Endometrial microvascular endothelial cells (primary cell): Measurements from ENCODE around the gene SLC9B1. TPM values are rescaled to one million over a fixed set of nuclear protein-coding genes. Genes with fewer than 3 reads are reported as not detected.
"Not testable (repeated sequence)": the region's sequence is repeated elsewhere in the genome, so short reads cannot be mapped to it uniquely, and the experiment has no call there.

Experiments used
- in situ Hi-C: cut with HindIII; loops from 2 replicates; pipeline ENCODE4 v1.10.0; 2017; ENCODE audit warnings: low sequenced_read_pairs, low pct_unique_long_range_greater_than_20kb; ENCODE audit errors: inconsistent ontology term
- total RNA-seq: library from RNA; depleted of rRNA; stranded (reverse); fragments of >200 nt; gene quantifications from one replicate; pipeline ENCODE4 v1.2.3, GENCODE V29; 2015; ENCODE audit errors: inconsistent ontology term

SLC9B1 gene
- total RNA-seq, 1 donor from 2014 or later, result not detected

DNA sequence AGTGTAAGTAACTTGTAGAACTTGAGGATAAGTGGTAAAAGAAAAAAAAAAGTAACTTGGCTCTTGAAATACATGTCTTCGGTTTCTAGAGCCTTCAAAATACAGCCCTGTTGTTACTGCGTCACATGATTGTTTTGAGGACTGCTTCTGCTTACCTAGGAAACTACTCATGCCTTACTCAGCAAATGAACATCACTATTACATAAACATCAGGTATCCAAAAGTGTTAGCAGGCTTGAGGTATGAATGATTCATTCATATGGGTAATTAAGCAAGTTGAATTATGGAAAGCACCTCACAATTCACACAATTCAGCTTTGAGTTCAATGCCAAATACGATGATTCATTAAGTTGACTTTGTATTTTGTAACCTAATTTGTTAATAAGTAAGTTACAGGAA lies 129.6 kb downstream of the SLC9B1 start:
- in situ Hi-C loops, result not testable (repeated sequence)

DNA sequence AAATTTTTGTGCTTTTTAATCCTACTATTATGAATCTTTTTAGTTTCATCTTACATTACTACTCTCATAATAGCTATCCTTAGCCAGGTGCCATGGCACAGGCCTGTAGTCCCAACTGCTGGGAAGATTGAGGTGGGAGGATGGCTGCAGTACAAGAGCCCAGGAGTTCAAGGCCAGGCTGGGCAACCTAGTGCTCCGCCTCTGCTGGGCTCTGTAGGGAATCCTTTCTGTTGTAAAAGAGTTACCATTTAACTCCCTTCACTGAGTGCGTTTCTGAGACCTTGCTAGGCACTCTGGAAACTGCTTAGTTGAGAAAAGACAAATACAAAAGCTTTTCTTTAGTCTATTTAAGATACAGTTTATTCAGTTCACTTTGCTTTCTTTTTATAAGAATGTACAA lies 130.9 kb downstream of the SLC9B1 start:
- in situ Hi-C loops, result not testable (repeated sequence)

DNA sequence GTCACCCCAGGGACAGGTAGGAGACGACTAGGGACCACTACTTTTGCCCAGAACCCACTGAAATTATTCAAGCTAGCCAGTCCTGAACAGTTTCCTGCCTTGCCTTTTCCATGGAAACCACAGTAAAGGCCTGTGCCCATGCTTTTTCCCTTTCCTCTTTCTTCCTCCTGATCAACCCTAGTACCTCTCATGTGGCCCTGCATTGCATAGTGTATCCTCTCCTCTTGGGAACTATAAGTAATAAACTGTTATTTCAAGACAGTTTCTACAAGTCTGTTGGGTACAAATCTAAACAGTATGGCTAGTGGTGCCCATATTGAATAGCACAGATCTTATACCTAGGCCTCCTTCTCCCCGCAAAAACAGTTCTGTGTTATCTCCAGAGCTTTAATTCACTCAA lies 136.2 kb downstream of the SLC9B1 start:
- in situ Hi-C loops, result no loop called here

DNA sequence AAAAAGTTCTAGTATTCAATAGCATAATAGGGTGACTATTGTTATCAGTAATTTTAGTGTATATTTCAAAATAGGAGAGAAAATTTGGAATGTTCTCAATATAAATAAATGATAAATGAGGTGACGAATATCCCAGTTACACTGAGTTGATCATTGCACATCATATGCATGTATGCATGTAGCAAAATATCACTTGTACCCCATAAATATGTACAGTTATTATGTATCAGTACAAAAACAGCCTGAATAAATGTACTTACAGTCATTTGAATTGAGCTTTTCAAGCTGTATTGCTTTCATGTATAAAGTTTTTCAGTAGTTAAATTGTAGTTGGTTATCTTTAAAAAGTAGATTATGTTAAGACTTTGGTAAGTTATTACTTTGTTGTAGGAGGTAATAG lies 138.2 kb downstream of the SLC9B1 start:
- in situ Hi-C loops, result no loop called here

DNA sequence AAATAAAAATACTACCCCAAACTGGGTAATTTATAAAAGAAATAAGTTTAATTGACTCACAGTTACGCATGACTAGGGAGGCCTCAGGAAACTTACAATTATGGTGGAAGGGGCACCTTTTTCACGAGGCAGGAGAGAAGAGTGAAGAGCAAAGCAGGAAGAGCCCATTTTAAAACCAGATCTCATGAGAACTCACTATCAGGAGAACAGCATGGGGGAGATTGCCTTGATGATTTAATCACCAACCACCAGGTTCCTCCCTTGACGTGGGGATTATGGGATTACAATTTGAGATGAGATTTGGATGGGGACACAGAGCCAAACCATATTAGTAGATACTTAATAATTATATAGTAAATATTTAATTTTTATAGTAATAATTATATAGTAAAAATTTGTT lies 140.6 kb downstream of the SLC9B1 start:
- in situ Hi-C loops, result no loop called here

DNA sequence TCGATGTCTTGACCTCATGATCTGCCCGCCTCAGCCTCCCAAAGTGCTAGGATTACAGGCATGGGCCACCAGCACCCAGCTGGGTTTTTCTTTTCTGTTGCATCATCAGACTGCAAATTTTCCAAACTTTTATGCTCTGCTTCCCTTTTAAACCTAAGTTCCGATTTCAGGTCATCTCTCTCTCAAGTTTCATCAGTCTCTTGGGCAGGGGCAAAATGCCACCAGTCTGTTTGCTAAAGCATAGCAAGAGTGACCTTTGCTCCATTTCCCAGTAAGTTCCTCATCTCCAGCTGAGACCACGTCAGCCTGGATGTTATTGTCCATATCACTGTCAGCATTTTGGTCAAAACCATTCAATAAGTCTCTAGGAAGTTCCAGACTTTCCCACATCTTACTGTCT lies 141.2 kb downstream of the SLC9B1 start:
- in situ Hi-C loops, result not testable (repeated sequence)

DNA sequence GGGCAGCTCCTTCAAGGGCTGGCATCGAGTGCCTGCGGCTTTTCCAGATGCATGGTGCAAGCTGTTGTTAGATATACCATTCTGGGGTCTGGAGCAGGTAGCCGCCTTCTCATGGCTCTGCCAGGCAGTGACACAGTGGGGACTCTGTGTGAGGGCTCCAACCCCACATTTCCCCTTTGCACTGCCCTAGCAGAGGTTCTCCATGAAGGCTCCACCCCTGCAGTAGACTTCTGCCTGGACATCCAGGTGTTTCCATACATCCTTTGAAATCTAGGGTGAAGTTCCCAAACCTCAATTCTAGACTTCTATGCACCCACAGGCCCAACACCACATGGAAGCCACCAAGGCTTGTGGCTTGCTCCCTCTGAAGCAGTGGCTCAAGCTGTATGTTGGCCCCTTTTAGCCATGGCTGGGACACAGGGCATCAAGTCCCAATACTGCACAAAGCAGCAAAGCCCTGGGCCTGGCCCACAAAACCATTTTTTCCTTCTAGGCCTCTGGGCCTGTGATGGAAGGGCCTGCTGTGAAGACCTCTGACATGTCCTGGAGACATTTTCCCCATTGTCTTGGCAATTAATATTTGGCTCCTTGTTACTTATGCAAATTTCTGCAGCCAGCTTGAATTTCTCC lies 141.9 kb downstream of the SLC9B1 start:
- in situ Hi-C loops, result not testable (repeated sequence)

DNA sequence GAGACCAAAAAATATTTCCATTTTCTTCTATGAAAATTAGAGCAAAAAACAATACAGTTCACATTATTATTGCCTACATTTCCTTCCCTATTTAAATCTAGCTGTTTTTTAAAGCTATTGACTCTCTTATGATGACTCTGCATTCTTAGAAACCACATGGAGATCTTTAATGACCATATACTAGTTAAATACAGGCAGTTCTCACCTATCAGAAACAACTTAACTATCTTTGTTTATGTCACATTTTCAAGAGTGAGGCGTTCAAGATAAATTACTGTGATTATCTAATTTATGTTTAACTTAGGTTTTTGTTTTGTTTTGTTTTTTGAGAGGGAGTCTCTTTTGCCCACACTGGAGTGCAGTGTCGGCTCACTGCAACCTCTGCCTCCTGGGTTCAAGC lies 147.7 kb downstream of the SLC9B1 start:
- in situ Hi-C loops, result no loop called here

DNA sequence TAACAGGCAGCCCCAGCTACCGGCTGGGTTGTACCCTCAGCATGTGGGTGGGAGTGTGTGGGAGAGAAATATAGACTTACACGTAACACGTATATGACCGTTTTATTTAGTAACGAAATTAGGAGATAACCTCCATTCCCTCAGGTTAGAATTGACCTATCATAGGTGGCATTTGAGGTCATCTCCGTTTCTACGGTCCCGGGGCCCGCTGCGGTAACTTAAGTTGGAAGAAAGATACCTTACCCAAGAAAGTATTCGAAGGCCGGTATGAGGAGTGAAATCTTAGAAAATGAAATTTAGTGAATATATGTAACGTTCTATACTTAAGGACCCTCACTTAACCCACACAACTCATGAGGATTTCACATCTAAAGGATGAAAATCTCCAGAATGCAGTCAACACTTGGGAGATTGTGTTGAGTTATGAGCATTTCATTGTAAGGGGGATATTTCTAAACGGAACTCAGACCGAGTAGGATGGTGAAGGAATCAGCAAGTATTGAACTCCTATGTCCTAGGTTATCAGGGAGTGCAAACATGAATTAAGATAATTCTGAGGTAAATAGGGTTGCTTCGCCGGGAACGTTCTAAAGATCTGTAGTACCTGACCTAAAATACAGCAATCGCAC lies 149.8 kb downstream of the SLC9B1 start:
- in situ Hi-C loops, result no loop called here

DNA sequence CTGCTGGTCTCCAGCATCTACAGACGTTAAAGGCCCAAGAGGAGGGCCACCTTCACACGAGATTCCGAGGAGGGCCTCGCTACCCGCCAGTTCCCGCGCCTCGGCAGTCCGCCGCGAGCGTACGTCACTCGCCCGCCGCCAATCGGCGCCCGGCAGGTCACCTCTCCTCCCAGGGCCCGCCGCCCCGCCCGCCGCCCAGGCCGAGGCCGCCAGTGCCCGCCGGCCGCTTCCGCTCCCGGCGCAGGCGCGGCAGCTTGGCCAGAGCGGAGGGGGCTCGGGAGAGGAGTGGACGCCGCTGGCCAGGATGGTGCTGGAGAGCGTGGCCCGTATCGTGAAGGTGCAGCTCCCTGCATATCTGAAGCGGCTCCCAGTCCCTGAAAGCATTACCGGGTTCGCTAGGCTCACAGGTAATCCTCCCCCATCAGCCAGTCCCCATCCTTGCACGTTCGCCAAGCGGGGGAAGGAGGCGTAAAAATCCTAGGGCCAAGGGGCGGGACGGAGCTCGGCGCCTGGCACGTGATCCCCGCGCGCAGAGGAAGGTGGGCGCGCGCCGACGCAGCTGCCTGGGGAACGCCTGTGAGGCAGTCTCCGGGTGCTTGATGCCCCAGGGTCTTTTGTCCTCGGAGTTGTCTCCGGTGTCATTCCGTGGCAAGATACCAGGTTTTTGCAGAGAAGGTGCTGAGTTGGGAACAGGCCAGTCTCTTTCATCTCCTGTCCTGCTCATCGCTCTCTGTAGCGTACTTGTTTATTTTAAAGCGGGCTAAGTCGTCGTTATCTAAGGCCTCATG lies 150.5 kb downstream of the SLC9B1 start, which contains the start of gene CISD2:
TSS of gene CISD2 (plus strand) at position 212 of the 788 bp plus-strand sequence. CDS start at position 305, 93 bp downstream.
- in situ Hi-C loops, result no loop called here

DNA sequence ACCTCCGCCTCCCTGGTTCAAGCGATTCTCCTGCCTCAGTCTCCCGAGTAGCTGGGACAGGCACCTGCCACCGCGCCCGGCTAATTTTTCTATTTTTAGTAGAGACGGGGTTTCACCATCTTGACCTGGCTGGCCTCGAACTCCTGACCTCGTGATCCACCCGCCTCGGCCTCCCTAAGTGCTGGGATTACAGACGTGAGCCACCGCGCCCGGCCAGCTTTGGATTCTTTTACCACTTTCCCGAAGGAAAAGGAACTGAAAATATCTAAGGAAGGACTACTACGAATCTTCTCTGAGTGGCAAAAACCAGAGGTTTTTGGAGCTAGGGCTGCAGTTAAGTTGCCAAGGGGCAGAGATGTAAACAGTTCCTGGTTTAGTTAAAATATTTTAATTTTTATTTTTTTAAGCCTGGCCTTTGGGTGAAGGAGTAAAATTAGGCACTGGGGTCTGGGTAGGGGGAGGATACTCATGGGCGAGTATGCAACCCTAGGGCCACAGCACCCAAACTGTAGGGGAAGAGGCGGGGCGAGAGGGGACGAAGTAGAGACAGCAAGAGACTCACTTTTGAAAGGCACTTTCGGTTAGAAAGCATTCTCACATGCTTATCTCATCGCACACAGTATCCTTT lies 151.2 kb downstream of the SLC9B1 start:
- in situ Hi-C loops, result no loop called here

DNA sequence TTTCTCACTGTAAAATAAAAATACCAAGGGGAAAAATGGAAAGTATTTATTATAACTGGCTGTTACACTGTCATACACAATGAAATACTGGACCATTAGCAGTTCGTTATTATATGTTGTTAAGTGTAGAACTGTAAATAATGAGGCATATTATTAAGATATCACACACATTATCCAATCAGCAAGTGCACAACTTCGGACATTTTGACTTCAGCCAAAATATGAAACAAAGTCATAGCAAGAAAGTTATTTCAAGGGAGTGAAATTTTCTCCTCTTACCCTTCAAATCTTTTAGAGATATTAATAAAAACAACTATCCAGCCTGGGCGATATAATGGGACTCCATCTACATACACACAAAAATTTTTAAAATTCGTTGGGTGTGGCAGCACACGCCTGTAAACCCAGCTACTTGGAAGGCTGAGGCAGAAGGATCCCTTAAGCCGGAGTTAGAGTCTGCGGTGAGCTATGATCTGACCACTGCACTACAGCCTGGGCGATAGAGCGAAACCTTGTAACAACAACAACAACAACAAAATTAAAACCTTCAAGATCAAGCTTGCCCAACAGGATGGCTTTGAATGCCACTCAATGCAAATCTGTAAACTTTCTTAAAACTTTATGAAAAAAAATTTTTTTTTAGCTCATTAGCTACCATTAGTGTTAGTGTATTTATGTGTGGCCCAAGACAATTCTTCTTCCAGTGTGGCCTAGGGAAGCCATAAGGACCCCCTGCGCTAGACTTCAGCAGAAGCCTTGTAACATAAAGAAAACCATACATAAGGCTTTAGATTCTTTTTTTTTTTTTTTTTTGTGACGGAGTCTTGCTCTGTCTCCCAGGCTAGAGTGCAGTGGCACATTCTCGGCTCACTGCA lies 152.0 kb downstream of the SLC9B1 start:
- in situ Hi-C loops, result no loop called here

DNA sequence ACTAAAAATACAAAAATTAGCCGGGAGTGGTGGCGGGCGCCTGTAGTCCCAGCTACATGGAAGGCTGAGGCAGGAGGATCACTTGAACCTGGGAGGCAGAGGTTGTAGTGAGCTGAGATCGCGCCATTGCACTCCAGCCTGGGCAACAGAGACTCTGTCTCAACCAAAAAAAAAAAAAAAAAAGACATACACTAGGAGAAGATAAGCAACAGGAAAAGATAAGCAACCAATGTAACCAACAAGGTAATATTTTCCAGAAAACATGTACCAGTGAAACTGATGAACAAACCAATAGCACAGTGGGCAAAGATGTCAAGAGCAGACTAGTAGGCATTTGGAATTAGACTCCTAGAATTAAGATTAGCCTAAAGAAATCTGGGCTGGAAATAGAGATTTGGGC lies 154.2 kb downstream of the SLC9B1 start:
- in situ Hi-C loops, result not testable (repeated sequence)

DNA sequence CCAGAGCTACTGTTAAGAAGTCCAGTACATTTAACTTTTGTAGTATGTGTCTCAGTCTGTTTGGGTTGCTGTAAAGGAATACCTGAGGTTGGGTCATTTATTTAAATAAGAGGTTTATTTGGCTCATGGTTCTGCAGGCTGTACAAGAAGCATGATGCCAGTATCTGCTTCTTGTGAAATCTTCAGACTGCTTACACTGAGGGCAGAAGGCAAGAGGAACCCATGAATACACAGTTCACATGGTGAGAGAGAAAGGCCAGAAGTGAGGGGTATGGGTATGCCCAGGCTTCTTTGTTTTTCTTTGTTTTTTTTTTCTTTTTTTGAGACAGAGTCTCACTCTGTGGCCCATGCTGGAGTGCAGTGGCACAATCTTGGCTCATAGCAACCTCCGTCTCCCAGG lies 156.8 kb downstream of the SLC9B1 start:
- in situ Hi-C loops, result no loop called here

DNA sequence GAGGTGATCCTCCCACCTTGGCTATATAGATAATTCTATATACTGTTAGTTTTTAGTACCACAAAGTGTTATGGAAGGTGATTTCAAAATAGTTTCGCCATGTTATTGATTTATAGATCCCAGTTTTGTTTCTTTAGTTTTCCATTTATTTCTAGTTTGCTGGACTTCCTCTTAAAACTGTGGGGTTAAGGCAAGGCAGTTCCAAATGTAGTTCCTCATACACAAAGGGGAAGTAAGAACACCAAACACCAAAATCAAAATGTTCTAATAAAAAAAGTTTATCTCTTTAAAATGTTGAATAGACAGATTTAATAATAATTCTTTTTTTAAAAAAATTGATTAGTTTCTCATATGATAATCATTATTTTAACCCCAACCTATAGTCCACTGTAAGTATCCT lies 157.5 kb downstream of the SLC9B1 start:
- in situ Hi-C loops, result no loop called here

DNA sequence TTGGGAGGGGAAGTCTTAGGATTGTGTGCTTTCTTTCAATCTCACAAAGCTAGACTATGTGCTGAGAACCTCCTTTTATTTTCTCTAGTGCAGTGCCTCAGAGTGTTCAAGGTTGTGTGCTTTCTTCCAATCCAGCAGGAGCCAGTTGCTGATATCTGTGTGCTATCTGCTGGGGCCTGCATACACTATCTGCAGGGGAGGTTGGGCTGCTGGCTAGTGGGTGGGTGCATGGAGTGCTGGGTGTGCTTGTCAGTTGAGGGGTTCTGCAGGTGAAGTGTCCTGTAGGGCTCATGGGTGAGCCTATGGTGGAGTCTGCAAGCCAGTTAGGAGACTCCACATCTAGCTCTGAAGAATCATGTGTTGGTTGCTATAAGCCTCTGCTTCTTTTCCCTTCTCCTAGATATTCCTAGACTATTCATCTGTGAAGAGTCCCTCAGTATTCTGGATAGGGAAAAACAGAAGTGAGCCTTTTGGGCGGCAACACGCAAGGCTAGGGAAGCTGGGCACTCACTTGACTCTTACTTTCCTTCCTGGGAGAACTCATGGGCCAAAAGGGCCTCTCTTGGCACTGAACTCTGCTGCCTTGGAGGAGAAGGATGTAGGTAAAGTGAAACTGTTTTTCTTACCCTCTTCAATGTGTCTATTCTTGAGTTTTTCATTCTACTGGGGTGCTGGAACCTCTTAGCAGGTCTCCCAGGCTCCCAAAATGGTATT lies 158.7 kb downstream of the SLC9B1 start:
- in situ Hi-C loops, result no loop called here

DNA sequence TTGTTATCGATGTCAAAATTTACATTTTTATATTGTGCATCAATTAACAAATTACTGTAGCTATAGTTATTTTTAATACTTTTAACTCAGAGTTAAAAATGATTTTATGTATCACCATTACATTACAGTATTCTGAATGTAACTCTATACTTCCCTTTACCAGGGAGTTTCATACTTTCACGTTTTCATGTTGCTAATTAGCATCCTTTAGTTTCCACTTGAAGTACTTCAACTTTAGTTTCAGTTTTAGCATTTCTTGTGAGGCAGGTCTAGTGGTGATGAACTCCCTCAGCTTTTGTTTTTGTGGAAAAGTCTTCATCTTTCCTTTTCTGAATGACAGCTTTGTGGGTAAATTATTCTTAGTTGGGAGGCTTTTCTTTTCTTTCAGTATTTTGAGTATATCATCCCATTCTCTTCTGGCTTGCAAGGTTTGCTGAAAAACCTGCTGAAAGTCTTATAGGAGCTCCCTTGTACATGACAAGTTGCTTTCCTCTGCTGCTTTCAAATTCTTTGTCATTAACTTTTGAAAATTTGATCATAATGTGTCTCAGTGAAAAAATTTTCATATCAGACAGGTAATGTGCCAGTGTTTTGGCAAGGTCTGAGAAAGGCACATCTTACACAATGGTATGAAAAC lies 160.6 kb downstream of the SLC9B1 start:
- in situ Hi-C loops, result no loop called here
